ENCODE results near the gene UBAC1. TPM values are rescaled to one million over a fixed set of nuclear protein-coding genes. Genes with fewer than 3 reads are reported as not detected.
A peak's percentile ranks its signal among the peaks of the same experiment; 100 is the strongest.

UBAC1 gene
- total and polyA plus RNA-seq, 10 of the 15 experiments (the other 5 are each of a cell fraction or from before 2014, with no cell fraction given), result 16.7 to 54.6 (median 38.5) TPM

DNA sequence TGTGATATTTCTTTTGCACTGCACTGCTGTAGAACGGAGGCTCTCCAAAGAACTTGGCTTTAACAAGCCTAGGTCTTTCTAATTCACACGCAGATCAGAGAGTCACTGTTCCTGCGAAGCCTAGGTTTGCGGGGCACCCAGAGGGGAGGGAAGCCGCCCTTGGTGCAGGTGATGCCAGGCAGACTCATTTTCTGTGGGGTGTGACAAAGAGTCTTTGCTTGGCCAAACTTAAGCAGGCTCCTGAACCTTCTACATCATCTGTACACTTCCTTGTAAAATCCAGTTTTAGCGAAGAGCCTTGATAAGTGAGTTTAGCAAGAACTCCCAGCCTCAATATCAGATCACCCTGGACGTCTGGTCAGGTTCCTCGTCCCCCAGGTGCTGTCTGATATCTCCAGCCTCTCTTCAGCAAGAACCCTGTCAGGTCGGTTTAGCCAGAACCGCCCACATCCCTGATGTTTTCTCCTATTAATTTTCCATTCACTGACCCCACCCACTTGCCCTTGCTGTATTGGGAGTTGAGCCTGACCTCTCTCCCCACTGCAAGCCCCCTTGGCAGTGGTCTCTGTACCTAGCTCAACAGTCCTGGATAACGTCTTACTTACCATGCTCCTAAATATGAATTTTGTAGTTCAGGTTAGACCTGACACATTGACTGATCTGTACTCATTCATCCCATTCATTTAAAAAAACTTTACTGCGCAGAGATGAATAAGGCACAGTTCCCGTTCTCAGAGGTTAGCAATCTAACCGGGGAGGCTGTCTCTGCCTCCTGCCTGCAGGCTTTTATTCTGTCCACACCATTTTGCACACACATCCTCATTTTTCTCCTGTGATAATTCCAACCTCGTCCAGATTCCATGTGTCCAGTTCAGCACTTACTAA lies 880 bp upstream of the UBAC1 start:
- H3K9ac ChIP-seq (ENCODE audit: control insufficient read depth, insufficient read depth, low read length), result no peak overlapping the region
- no TSS peak for BruUV-seq (replicated peaks)
- H3K4me2 ChIP-seq (ENCODE audit: control insufficient read depth, insufficient read depth), result 0 out of 2 replicates have a peak overlapping the region, but pooled peaks have one; percentile 10
- H3K79me2 ChIP-seq (ENCODE audit: control insufficient read depth, insufficient read depth, low read length), result peaks cover 31% of the 10 kb centered on the region
- H3K4me1 ChIP-seq (ENCODE audit: control insufficient read depth, insufficient read depth, low read length), result peaks cover 9% of the 10 kb centered on the region
- H2AFZ ChIP-seq (ENCODE audit: control insufficient read depth, low read depth, low read length), result no peak overlapping the region
- H3K36me3 ChIP-seq (ENCODE audit: control insufficient read depth in 2 of 2, insufficient read depth in 2 of 2, low read length in 1 of 2), result no peaks in the 10 kb centered on the region
- FAIRE-seq (no peak), ATAC-seq (no peak), DNase-seq (ENCODE audit: low read depth, low spot score) (no peak)
- H4K20me1 ChIP-seq (ENCODE audit: control insufficient read depth, insufficient read depth), result peaks cover 4% of the 10 kb centered on the region; the same call in 1 of the 2 replicates
- H3K27me3 ChIP-seq (replicated peaks in 1 of 2; ENCODE audit: control insufficient read depth in 2 of 2, insufficient read depth in 2 of 2, low read length in 1 of 2), result no peaks in the 10 kb centered on the region; a peak in 1 of 4 replicates
- ChIA-PET CTCF (interaction anchor here (1.8 kb wide), 1 partner anchor 161 kb away, joined by 5 read pairs; no protein-coding TSS in a partner anchor), RAD21 (ENCODE audit: unreplicated experiment) (interaction anchor here (1.1 to 2.8 kb wide), 2 partner anchors 145 to 147 kb away, joined by 4 to 9 read pairs; no protein-coding TSS in a partner anchor), POLR2A (interaction anchor here (1.4 kb wide), 1 partner anchor 156 kb away, joined by 3 read pairs; no protein-coding TSS in a partner anchor), SMC1A (ENCODE audit: uncharacterized antibody, unreplicated experiment) (interaction anchor here (1.0 to 2.1 kb wide), 2 partner anchors 144 to 160 kb away, joined by 3 to 6 read pairs; no protein-coding TSS in a partner anchor)
- H3K27ac ChIP-seq (ENCODE audit: control insufficient read depth, insufficient read depth), result no peak overlapping the region
- H3K4me3 ChIP-seq, result no peak overlapping the region
- in situ Hi-C loops (cut with MboI) (loop anchor here (5.0 kb wide), 1 partner anchor 160 kb away; no protein-coding TSS in a partner anchor), intact Hi-C loops (cut with micrococcal nuclease; ENCODE audit: unreplicated experiment) (loop anchor here (5.0 to 10.0 kb wide), 2 partner anchors 55 to 323 kb away; partner anchors contain the start of gene CAMSAP1)
- WGBS (ENCODE audit: insufficient coverage, insufficient replicate concordance, low lambda C conversion rate, missing lambda C conversion rate), result 44% methylated on average over 15 of the region's 15 CpGs
- no peaks in the 10 kb centered on the region for H3K9me3 ChIP-seq (replicated peaks; ENCODE audit: control insufficient read depth, insufficient read depth, low read length)
- TF ChIP-seq SREBF2 (IDR thresholded peaks at IDR 0.05; ENCODE audit: low read length) (no peak), IKZF2 (IDR thresholded peaks at IDR 0.05) (no peak), TARDBP (IDR thresholded peaks at IDR 0.05; ENCODE audit: borderline replicate concordance) (no peak), SMAD1 (IDR thresholded peaks at IDR 0.05; ENCODE audit: low read depth, partially characterized antibody) (no peak), STAT3 (IDR thresholded peaks at IDR 0.05; ENCODE audit: low read depth, low read length) (no peak), SMC3 (IDR thresholded peaks at IDR 0.05; ENCODE audit: borderline replicate concordance, low read length) (no peak), FOS (IDR thresholded peaks at IDR 0.05; ENCODE audit: borderline replicate concordance, extremely low read depth, insufficient read length) (no peak), PML (IDR thresholded peaks at IDR 0.05; ENCODE audit: low read length) (no peak)
- TF ChIP-seq, protein P1, sequence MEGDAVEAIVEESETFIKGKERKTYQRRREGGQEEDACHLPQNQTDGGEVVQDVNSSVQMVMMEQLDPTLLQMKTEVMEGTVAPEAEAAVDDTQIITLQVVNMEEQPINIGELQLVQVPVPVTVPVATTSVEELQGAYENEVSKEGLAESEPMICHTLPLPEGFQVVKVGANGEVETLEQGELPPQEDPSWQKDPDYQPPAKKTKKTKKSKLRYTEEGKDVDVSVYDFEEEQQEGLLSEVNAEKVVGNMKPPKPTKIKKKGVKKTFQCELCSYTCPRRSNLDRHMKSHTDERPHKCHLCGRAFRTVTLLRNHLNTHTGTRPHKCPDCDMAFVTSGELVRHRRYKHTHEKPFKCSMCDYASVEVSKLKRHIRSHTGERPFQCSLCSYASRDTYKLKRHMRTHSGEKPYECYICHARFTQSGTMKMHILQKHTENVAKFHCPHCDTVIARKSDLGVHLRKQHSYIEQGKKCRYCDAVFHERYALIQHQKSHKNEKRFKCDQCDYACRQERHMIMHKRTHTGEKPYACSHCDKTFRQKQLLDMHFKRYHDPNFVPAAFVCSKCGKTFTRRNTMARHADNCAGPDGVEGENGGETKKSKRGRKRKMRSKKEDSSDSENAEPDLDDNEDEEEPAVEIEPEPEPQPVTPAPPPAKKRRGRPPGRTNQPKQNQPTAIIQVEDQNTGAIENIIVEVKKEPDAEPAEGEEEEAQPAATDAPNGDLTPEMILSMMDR (IDR thresholded peaks at IDR 0.05 in 2 of 3, conservative IDR thresholded peaks at IDR 0.05 in 1 of 3; ENCODE audit: control insufficient read depth in 2 of 3, extremely low read depth in 1 of 3, insufficient read depth in 1 of 3, low read depth in 3 of 3, low read length in 3 of 3), result no peak
- TF ChIP-seq, protein P2, sequence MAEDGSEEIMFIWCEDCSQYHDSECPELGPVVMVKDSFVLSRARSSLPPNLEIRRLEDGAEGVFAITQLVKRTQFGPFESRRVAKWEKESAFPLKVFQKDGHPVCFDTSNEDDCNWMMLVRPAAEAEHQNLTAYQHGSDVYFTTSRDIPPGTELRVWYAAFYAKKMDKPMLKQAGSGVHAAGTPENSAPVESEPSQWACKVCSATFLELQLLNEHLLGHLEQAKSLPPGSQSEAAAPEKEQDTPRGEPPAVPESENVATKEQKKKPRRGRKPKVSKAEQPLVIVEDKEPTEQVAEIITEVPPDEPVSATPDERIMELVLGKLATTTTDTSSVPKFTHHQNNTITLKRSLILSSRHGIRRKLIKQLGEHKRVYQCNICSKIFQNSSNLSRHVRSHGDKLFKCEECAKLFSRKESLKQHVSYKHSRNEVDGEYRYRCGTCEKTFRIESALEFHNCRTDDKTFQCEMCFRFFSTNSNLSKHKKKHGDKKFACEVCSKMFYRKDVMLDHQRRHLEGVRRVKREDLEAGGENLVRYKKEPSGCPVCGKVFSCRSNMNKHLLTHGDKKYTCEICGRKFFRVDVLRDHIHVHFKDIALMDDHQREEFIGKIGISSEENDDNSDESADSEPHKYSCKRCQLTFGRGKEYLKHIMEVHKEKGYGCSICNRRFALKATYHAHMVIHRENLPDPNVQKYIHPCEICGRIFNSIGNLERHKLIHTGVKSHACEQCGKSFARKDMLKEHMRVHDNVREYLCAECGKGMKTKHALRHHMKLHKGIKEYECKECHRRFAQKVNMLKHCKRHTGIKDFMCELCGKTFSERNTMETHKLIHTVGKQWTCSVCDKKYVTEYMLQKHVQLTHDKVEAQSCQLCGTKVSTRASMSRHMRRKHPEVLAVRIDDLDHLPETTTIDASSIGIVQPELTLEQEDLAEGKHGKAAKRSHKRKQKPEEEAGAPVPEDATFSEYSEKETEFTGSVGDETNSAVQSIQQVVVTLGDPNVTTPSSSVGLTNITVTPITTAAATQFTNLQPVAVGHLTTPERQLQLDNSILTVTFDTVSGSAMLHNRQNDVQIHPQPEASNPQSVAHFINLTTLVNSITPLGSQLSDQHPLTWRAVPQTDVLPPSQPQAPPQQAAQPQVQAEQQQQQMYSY (CRISPR knock-in tag; IDR thresholded peaks at IDR 0.05), result no peak
- TF ChIP-seq, protein P3, sequence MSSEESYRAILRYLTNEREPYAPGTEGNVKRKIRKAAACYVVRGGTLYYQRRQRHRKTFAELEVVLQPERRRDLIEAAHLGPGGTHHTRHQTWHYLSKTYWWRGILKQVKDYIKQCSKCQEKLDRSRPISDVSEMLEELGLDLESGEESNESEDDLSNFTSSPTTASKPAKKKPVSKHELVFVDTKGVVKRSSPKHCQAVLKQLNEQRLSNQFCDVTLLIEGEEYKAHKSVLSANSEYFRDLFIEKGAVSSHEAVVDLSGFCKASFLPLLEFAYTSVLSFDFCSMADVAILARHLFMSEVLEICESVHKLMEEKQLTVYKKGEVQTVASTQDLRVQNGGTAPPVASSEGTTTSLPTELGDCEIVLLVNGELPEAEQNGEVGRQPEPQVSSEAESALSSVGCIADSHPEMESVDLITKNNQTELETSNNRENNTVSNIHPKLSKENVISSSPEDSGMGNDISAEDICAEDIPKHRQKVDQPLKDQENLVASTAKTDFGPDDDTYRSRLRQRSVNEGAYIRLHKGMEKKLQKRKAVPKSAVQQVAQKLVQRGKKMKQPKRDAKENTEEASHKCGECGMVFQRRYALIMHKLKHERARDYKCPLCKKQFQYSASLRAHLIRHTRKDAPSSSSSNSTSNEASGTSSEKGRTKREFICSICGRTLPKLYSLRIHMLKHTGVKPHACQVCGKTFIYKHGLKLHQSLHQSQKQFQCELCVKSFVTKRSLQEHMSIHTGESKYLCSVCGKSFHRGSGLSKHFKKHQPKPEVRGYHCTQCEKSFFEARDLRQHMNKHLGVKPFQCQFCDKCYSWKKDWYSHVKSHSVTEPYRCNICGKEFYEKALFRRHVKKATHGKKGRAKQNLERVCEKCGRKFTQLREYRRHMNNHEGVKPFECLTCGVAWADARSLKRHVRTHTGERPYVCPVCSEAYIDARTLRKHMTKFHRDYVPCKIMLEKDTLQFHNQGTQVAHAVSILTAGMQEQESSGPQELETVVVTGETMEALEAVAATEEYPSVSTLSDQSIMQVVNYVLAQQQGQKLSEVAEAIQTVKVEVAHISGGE (CRISPR knock-in tag; IDR thresholded peaks at IDR 0.05), result no peak
